ENCODE results near the gene SLC66A2.
A peak's percentile ranks its signal among the peaks of the same experiment; 100 is the strongest.
"Not testable (repeated sequence)": the region's sequence is repeated elsewhere in the genome, so short reads cannot be mapped to it uniquely, and the experiment has no call there.

The SLC66A2 gene

GRCh38 chr18:79971211-79971952, 19.9 kb upstream of the SLC66A2 start:
- DNase-seq (ENCODE audit: low spot score) = no peak

GRCh38 chr18:79970419-79971133, 19.1 kb upstream of the SLC66A2 start:
- no peak for DNase-seq (ENCODE audit: low spot score)

GRCh38 chr18:79965119-79965902, 13.9 kb upstream of the SLC66A2 start:
- DNase-seq (ENCODE audit: low spot score) = peak; percentile 63

GRCh38 chr18:79964330-79965118, 13.1 kb upstream of the SLC66A2 start, which contains the start of gene HSBP1L1:
HSBP1L1 (plus strand) TSS chr18:79964643; CDS start chr18:79964736, 93 bp downstream.
- peak; percentile 73 for DNase-seq (ENCODE audit: low spot score)

- DNase-seq (ENCODE audit: low spot score) = no peak
These were observed 12.3 kb upstream of the SLC66A2 start for GRCh38 chr18:79963658-79964329.

- DNase-seq (ENCODE audit: low spot score) = no peak
These were observed 11.6 kb upstream of the SLC66A2 start for GRCh38 chr18:79962835-79963657.

- DNase-seq (ENCODE audit: low spot score) = no peak
These were observed 10.9 kb upstream of the SLC66A2 start for GRCh38 chr18:79962311-79962710.

GRCh38 chr18:79961527-79962291, 10.3 kb upstream of the SLC66A2 start:
- DNase-seq (ENCODE audit: low spot score) = no peak

- DNase-seq (ENCODE audit: low spot score) = no peak
These were observed 9.6 kb upstream of the SLC66A2 start for GRCh38 chr18:79960921-79961526.

- DNase-seq (ENCODE audit: low spot score) = not testable (repeated sequence)
These were observed 8.8 kb upstream of the SLC66A2 start for GRCh38 chr18:79960161-79960801.

GRCh38 chr18:79958981-79959380, 7.5 kb upstream of the SLC66A2 start:
- no peak for DNase-seq (ENCODE audit: low spot score)

- DNase-seq (ENCODE audit: low spot score) = no peak
These were observed 4.8 kb upstream of the SLC66A2 start for GRCh38 chr18:79956276-79956675.

- DNase-seq (ENCODE audit: low spot score) = no peak
These were observed 4.0 kb upstream of the SLC66A2 start for GRCh38 chr18:79955302-79956075.

- DNase-seq (ENCODE audit: low spot score) = no peak
These were observed 3.3 kb upstream of the SLC66A2 start for GRCh38 chr18:79954791-79955190.

- no peak for DNase-seq (ENCODE audit: low spot score)
These were observed 2.7 kb upstream of the SLC66A2 start for GRCh38 chr18:79953971-79954651.

GRCh38 chr18:79952996-79953559, 1.6 kb upstream of the SLC66A2 start:
- no peak for DNase-seq (ENCODE audit: low spot score)
